ENCODE results near the gene RRP1. TPM values are rescaled to one million over a fixed set of nuclear protein-coding genes. Genes with fewer than 3 reads are reported as not detected.

Gene RRP1
- total RNA-seq, 1 experiment from 2014 or later = 76.7 TPM

GRCh38 chr21:43762303-43763128 is 26.9 kb upstream of the RRP1 start:
- Mint-ChIP-seq H3K27ac (peak overlapping the region in 1 of 3 experiments; percentile 44; a peak in 2 of 7 replicates), H3K9me3 (peaks cover 0 to 3% of the 10 kb centered on the region in 2 experiments; a peak in 1 of 5 replicates), H3K27me3 (ENCODE audit: low read depth) (no peaks in the 10 kb centered on the region), H3K4me1 (peaks cover under 1 to 5% of the 10 kb centered on the region in 2 experiments; a peak in 1 of 4 replicates), H3K36me3 (ENCODE audit: insufficient read depth in 1 of 3, low read depth in 3 of 3) (peaks cover 8 to 28% (median 14%) of the 10 kb centered on the region in 3 experiments), H3K4me3 (no peak overlapping the region)
- no peak for DNase-seq
- Histone ChIP-seq H4K20me1 (ENCODE audit: control insufficient read depth, insufficient read depth, insufficient read length) (no peaks in the 10 kb centered on the region), H2BK120ac (ENCODE audit: low read depth, low read length, poor library complexity, severe bottlenecking) (no peak overlapping the region), H2BK5ac (ENCODE audit: insufficient read length, low read length) (no peak overlapping the region), H2BK12ac (ENCODE audit: insufficient read length, low read depth, low read length) (no peak overlapping the region), H3K9ac (ENCODE audit: extremely low read depth, insufficient read length, low read length) (no peak overlapping the region), H3T11ph (ENCODE audit: low read length) (no peak overlapping the region), H4K91ac (ENCODE audit: insufficient read length, low read depth, low read length) (no peak overlapping the region), H3K4ac (ENCODE audit: low read depth, low read length) (no peak overlapping the region), H3K23ac (ENCODE audit: insufficient read length, low read depth, low read length) (no peak overlapping the region), H3K27ac (ENCODE audit: insufficient read length, low read depth, low read length) (no peak overlapping the region), H3K9me3 (ENCODE audit: control insufficient read depth, low read depth, low read length) (no peaks in the 10 kb centered on the region), H3K79me1 (ENCODE audit: insufficient read depth, low read depth, low read length, poor library complexity, severe bottlenecking) (no peaks in the 10 kb centered on the region), H3K79me2 (ENCODE audit: insufficient read depth, low read length) (no peaks in the 10 kb centered on the region), H3K4me1 (ENCODE audit: insufficient read depth, low read length) (no peaks in the 10 kb centered on the region), H3K23me2 (ENCODE audit: insufficient read length, low read depth, low read length, poor library complexity, severe bottlenecking) (no peaks in the 10 kb centered on the region), H3K14ac (ENCODE audit: insufficient read depth, low read length) (no peak overlapping the region), H2AK5ac (ENCODE audit: insufficient read length, low read length) (no peak overlapping the region), H3K4me2 (ENCODE audit: insufficient read depth, insufficient read length, low read length) (no peak overlapping the region), H3K27me3 (ENCODE audit: insufficient read depth, low read length) (no peaks in the 10 kb centered on the region), H2BK15ac (ENCODE audit: low read depth, low read length) (no peak overlapping the region), H2AFZ (ENCODE audit: low read length) (no peak overlapping the region), H3K18ac (ENCODE audit: insufficient read length, low read depth, low read length) (no peak overlapping the region), H2BK20ac (ENCODE audit: low read depth, low read length, poor library complexity, severe bottlenecking) (no peak overlapping the region), H3K56ac (ENCODE audit: insufficient read length, low read depth, low read length) (no peak overlapping the region), H4K8ac (replicated peaks; ENCODE audit: insufficient read length, low read depth, low read length) (no peak overlapping the region), H4K5ac (ENCODE audit: insufficient read length, low read depth, low read length) (no peak overlapping the region)
- WGBS (ENCODE audit: extremely low coverage, insufficient read length, low lambda C conversion rate) = no CpG with 5 or more reads among the region's 15 CpGs
- no peak for TF ChIP-seq CTCF (conservative IDR thresholded peaks at IDR 0.05)

All from H9 (cell line).